Stimulated activated CD8-positive, alpha-beta memory T cell treated with anti-CD3 and anti-CD28 coated beads, Interleukin-4, amount 100 ng/mL, for 1 hour (primary cell): ENCODE data around the gene PGPEP1.
"Not testable (repeated sequence)": the region's sequence is repeated elsewhere in the genome, so short reads cannot be mapped to it uniquely, and the experiment has no call there.

ENCODE experiments used
- DNase-seq, 2 donors: peaks; one replicate each; pipeline ENCODE4 v3.0.0-alpha.2; 2020; ENCODE audit warnings: low read depth in 2 of 2, low spot score in 1 of 2

PGPEP1 gene

DNA sequence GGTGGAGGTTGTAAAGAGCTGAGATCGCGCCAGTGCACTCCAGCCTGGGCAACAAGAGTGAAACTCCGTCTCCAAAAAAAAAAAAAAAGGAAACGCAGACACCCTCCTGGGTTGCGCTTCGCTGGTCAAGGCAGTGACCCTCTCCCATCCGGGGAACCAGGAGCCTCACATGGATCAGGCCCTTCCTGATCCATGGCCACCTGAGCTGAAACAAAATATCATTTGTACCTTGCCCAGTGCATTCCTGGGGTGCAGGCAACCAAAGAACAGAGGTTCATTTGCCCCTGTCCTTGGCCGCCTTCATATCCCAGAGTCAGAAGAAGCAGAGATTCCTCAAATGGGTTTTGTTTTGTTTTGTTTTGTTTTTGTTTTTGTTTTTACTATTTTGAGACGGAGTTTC lies 9.5 kb upstream of the PGPEP1 start:
- no peak for DNase-seq

GRCh38 chr19:18332917-18333530 lies 7.4 kb upstream of the PGPEP1 start:
- DNase-seq = no peak

DNA sequence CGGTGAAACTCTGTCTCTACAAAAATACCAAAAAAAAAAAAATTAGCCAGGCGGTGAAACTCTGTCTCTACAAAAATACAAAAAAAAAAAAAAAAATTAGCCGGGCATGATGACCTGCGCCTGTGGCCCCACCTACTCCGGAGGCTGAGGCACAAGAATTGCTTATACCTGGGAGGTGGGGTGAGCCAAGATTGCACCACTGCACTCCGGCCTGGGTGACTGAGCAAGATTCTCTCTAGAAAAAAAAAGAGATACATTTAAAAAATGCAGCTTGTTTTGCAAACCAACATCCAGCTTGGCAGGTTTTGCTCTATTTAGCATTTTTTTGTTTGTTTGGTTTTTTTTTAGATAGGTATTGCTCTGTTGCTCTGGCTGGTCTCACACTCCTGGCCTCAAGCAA lies 6.7 kb upstream of the PGPEP1 start:
- no peak for DNase-seq

DNA sequence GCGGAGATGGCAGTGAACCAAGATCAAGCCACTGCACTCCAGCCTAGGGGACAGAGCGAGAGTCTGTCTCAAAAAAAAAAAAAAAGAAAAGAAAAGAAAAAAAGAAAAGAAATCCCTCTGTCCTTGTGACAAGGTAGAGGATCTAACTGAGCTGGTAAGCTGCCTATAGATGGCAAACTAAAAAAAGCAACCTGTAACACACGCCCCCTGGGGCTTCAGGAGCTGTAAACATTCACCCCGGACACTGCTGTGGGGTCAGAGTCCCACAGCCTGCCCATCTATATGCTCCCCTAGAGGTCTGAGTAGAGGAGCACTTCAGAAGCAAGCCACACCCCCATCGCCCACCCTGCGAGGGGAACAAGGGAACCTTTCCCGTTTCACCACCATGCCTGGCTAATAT lies 4.3 kb upstream of the PGPEP1 start:
- no peak for DNase-seq

- no peak for DNase-seq
Observed at GRCh38 chr19:18338541-18338940, 1.9 kb upstream of the PGPEP1 start.

GRCh38 chr19:18339723-18340122 lies 675 bp upstream of the PGPEP1 start:
- DNase-seq = no peak

DNA sequence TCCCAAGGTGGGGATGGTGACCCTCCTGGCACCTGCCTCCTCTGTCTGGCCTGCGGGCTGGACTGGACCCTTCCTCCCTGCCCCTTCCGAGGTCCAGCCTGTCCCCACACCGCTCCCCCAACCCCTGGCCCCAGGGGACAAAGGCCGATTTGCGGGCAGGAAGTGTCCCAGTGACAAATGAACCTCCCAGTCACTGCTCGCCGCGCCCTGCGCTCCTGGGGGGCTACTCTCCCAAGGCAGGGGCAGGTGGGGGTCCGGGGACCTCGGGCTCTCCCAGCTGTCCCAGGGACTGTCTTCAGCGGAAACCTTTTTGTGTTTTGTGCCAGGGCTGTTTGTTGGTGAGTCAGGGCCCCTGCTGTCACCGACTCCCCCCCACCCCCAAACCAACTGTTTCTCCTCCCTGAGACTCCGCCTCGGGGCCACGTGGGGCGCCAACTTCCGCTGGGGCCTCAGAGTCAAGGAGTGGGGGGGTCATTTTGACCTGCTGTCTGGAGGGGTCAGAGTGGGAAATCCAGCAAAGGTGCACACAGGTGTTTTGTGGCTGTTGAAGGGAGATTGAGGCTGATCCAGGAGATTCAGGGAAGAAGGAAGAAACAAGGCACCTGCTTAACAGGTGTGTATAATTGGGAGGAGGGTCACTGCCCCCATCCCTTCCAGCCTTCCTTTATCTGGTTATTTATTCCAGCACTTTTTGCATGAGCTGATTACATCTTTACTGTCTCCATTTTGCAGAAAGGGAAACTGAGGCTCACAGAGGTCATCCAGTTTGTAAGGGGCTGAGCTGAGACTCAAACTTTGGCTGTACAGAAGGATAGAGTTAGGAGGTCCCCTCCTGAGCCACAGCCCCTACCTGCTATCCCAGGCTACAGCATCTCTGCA lies 831 bp downstream of the PGPEP1 start:
- peak; percentile 36 to 39 for DNase-seq

- DNase-seq = no peak
Observed at GRCh38 chr19:18342090-18342632, 1.8 kb downstream of the PGPEP1 start.

DNA sequence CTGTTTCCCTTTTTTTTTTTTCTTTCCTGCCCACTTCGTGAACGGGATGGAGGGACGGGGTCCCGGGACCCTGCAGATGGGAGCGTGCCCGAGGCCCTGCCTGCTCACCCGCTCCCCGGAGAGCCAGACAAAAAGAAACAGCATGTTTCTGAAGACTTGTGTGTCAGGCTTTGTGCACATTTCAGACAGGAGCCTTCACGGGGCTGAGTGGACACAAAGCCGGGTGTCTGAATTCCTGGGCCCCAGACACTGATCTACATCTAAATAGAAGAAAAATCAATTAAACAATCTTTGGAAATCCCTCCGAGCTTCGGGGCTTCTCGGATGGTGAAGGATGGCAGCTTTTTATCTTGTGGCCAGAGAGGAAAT lies 4.2 kb downstream of the PGPEP1 start:
- DNase-seq = no peak

- no peak for DNase-seq
Observed at GRCh38 chr19:18345296-18345695, 4.9 kb downstream of the PGPEP1 start.

- no peak for DNase-seq
Observed at GRCh38 chr19:18346091-18346490, 5.7 kb downstream of the PGPEP1 start.

GRCh38 chr19:18348171-18348570 lies 7.8 kb downstream of the PGPEP1 start:
- no peak for DNase-seq

DNA sequence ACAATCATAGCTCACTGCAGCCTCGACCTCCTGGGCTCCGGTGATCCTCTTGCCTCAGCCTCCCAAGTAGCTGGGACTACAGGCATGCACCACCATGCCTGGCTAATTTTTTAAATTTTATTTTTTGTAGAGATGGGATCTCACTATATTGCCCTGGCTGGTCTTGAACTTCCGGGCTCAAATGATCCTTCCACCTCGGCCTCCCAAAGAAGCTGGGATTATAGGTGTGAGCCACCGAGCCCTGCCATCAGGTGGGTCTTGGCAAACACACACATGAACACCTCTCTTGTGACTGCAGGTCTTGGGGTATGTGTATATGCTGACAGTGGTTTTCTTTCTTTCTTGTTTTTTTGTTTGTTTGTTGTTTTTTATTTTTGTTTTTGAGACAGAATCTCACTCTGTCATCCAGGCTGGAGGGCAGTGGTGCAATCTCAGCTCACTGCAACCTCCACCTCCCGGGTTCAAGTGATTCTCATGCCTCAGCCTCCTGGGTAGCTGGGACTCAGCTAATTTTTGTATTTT lies 8.5 kb downstream of the PGPEP1 start:
- not testable (repeated sequence) for DNase-seq

DNA sequence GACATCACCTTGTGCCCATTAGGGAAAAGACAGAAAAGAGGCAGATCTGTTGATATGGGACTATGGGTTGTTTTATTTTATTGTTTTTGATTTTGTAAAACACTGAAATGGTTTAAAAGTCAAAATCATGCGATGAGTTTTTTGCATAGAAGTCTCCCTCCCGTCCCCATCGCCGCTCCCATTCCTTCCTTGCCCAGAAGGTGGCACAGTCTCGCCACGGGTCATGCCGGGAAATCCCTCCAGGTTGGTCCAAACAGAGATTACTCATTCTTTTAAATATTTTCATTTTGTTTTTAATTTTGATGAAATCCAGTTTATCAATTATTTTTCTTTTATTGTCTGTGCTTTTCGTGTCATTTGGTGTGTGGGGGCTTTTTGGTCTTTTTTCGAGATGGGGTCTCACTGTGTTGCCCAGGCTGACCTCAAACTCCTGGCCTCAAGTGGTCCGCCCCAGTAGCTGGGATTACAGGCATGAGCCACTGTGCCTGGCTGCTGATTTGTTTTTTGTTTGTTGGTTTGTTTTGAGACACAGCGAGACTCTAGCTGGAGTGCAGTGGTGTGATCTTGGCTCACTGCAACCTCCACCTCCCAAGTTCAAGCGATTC lies 9.2 kb downstream of the PGPEP1 start:
- no peak for DNase-seq

- DNase-seq = no peak
Observed at GRCh38 chr19:18350490-18350889, 10.1 kb downstream of the PGPEP1 start.

DNA sequence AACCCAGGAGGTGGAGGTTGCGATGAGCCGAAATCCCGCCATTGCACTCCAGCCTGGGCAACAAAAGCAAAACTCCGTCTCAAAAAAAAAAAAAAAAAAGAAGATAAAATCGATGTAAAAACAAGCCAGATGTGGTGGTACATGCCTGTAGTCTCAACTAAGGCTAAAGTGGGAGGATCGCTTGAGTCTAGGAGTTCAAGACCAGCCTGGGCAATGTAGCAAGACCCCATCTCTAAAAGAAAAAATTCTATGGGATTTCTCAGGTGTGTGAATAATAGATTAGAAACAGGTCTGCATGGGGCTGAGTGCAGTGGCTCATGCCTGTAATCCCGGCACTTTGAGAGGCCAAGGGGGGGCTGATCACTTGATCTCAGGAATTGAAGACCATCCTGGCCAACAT lies 11.1 kb downstream of the PGPEP1 start:
- DNase-seq = no peak

DNA sequence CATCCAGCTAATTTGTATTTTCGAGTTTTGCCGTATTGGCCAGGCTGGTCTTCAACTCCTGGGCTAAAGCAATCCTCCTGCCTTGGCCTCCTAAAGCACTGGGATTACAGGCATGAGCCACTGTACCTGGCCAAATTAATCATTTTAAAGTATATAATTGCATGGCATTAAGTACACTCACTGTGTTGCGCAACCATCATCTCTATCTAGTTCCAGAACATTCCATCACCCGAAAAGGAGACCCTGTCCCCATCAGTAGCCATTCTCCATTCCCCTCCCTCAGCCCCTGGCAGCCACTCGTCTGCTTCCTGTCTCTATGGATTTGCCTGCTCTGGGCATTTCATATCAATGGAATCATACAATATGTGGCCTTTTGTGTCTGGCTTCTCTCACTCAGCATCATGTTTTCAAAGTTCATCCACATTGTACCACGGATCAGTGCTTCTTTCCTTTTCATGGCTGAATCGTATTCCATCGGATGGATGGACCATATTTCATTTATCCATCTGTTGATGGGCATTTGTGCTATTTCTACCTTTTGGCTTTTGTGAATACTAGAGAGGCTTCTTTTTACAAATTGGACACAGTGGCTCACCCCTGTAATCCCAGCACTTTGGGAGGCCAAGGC lies 13.1 kb downstream of the PGPEP1 start:
- DNase-seq = no peak

DNA sequence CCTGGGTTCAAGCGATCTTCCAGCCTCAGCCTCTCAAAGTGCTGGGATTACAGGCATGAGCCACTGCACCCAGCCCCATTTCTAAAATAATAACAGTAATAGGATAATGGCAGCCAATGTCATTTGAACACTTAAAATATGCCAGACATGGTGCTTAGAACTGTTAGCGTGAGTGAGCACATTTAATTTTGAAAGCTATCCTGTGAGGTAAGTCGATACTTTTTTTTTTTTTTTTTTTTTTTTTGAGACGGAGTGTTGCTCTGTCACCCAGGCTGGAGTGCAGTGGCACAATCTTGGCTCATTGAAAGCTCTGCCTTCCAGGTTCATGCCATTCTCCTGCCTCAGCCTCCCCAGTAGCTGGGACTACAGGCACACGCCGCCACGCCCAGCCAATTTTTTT lies 14.3 kb downstream of the PGPEP1 start:
- DNase-seq = not testable (repeated sequence)

- DNase-seq = no peak
Observed at GRCh38 chr19:18357041-18357440, 16.6 kb downstream of the PGPEP1 start.

- DNase-seq = no peak
Observed at GRCh38 chr19:18361646-18362045, 21.2 kb downstream of the PGPEP1 start.

GRCh38 chr19:18362934-18363542 lies 22.6 kb downstream of the PGPEP1 start:
- DNase-seq = no peak
